HTR-8/SVneo (cell line): ENCODE results near the gene ACTL9.

Experiments used
- DNase-seq: peaks from one replicate; pipeline ENCODE4 v3.0.0; 2011; ENCODE audit warnings: low spot score, mixed read lengths; ENCODE audit not compliant: insufficient read length
- FAIRE-seq: peaks from 2 replicates; lab custom pipeline; 2011; peaks lifted over from hg19 to GRCh38; lab: Jason Lieb, UNC

ACTL9 gene

GRCh38 chr19:8654591-8655339, 43.8 kb downstream of the ACTL9 start:
- peak; percentile 80 for FAIRE-seq
- DNase-seq = peak; percentile 82

GRCh38 chr19:8648240-8648639, 50.4 kb downstream of the ACTL9 start:
- FAIRE-seq = no peak
- no peak for DNase-seq
